GM18505 (cell line): Measurements from ENCODE around the gene DRGX.

Experiments used
- ATAC-seq: cut with Tn5 transposase; IDR thresholded peaks from one replicate; pipeline ENCODE4 v1.9.1; 2021; ENCODE audit not compliant: unreplicated experiment
- POLR2A ChIP-seq: IDR thresholded peaks from 4 replicates; pipeline ENCODE4 v1.6.1; 2011; ENCODE audit warnings: borderline replicate concordance; ENCODE audit not compliant: insufficient read depth, insufficient read length; ENCODE audit errors: extremely low read depth

The DRGX gene

DNA sequence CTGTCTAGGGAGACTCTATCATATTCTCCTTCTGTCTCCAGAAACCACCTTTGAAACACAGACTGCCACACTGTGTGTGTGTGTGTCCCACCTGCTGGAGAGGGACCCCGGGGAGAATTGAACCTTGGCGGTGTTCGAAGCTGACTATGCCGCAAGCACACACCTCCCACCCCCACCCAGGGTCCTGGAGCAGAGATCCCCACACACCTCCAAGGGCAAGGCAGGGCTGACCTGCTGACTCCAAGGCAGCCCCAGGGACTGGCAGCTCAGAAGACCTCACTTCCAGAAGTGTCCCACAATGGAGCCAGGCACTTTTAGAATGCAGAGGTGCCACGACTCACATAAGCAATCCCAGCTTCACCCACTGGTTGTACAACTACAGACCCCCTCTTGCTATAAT is 13.1 kb downstream of the DRGX start:
- no peak for TF ChIP-seq POLR2A
- ATAC-seq = no peak

GRCh38 chr10:49382226-49382625 is 13.7 kb downstream of the DRGX start:
- TF ChIP-seq POLR2A = no peak
- no peak for ATAC-seq

- TF ChIP-seq POLR2A = no peak
- no peak for ATAC-seq
Measured at GRCh38 chr10:49381111-49381900, 14.6 kb downstream of the DRGX start.

- no peak for TF ChIP-seq POLR2A
- ATAC-seq = no peak
Measured at GRCh38 chr10:49379596-49380410, 16.1 kb downstream of the DRGX start.

DNA sequence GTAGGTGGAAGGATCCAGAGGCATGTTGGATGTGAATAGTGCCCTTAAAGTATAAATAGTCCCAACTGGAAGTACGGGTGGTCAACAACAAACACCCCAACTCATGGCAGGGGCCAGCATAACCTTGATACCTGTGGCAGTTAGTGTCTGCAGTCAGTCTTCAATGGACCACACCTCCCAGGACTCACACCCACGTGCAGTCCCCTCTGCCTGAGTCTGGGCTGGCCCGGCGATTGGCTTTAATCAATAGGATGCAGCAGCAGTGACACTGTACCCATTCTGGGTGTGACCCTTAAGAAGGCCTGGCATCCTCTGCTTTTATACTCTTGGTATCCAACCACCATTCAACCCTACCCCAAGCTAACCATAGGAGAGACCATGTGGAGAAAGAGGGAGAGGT is 18.6 kb downstream of the DRGX start:
- TF ChIP-seq POLR2A = no peak
- ATAC-seq = no peak

GRCh38 chr10:49375611-49376010 is 20.3 kb downstream of the DRGX start:
- no peak for TF ChIP-seq POLR2A
- ATAC-seq = no peak

- no peak for ATAC-seq
Measured at GRCh38 chr10:49374740-49375139, 21.1 kb downstream of the DRGX start.

GRCh38 chr10:49373361-49373760 is 22.5 kb downstream of the DRGX start:
- ATAC-seq = no peak
- TF ChIP-seq POLR2A = no peak

More at GRCh38 chr10:49374740-49375139, 21.1 kb downstream of the DRGX start:
- TF ChIP-seq POLR2A = no peak

GRCh38 chr10:49371967-49372366 is 23.9 kb downstream of the DRGX start:
- ATAC-seq = no peak
- TF ChIP-seq POLR2A = no peak

DNA sequence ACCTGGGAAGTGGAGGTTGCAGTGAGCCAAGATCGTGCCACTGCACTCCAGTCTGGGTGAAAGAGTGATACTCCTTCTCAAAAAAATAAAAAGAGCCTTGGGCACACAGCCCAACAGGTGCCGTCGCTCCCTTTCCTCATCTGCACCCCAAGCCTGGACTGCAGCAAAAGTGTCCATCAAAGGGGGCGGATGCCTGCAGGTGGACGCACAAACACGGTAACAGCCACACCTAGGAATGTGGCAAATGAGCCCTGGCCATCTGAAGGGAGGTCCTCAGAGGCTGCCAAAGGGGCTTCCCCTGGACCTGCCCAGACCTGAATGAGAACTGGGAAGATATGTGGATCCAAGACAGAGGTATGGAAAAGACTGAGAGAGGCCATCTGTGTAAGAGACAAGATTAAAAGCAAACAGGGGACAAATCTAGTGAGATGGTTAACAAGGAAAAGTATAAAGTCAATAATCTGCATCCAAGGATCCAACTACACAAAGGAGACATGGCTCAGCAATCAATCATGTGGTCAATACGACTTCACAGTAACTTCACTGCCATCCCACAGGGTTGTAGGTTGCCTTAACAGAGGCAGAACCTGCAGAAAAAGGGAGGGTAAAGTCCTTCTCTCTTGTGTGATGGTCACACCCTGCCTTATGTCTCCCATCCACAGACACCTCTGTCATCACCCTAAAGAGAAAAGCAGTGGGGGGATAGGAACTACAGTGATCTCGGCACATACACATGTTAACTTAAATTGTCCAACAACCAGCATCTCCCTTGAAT is 25.4 kb downstream of the DRGX start:
- TF ChIP-seq POLR2A = no peak
- no peak for ATAC-seq

DNA sequence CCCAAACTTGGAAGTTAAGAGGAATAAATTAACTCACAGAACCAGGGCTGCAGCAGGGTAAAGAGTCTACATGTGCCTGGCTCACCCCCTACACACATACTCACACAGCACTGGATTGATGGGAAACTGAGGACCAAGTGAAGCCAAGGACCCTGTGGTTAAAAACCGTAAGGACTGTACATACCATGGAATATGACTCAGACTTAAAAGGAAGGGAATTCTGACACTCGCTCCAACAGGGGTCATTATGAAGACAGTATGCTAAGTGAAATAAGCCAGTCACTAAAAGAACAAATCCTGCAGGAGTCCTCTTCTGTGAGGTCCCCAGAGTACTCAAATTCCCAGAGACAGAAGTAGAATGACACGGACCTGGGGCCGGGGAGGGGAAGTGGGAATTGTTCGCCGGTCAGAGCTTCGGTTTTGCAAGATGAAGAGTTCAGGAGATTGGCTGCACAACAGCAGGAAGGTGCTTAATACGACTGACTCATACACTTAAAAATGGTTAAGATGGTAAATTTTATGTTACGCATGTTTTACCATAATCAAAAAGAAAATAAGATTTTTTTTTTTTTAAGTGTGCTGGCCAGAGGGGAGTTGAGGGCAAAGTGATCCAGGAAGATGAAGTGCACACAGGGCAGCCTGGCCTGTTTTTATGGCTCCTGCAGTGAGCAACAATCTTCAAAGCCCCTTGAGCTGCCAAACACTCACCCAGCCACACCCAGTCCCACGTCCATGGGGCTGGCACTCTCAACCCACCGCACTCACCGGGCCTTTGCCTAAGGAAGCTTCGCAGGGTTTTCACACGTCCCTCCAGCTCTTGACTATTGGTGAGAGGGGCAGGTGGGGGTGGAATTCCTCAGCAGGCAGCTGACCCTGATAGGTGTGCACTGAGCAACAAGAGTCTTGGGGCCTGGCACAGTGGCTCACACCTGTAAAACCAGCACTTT is 26.4 kb downstream of the DRGX start:
- TF ChIP-seq POLR2A = no peak
- no peak for ATAC-seq

DNA sequence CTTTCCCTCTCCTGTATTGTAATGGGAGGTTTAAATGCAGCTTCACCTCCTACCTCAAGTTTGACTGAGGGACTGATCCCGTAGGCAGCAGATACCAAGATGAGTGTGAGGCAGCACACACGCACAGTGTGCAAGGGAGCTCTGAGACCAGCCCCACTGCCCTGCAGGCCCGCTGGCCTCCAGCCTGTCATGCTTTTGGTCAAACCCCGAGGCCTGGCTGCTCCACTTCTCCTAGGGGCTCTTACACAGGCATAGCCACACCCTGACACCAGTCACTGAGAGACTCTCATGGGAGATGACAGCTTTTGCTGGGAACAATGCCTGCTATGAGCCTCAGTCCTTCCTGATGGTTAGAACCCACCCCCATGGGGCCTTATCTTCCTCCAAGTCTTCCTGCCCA is 27.6 kb downstream of the DRGX start:
- no peak for ATAC-seq
- TF ChIP-seq POLR2A = no peak

DNA sequence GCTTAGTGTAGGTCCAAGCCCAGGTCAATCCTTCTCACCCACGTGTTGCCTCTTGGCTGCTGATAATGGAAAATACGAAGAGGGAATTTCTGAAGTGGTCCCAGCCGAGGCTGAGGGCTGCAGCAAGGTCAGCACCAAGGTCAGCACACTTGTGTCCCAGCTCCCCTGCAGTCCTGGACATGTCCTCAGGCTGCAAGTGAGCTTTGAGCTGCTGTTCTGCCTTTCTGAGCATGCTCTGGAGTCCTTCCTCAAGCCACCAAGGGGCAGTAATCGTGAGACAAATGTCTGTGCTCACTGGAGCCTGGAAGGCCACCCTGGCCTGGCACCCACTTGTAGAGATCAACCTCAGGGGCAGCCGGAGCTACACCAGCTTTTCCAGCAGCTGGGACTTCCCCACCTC is 28.3 kb downstream of the DRGX start:
- no peak for ATAC-seq
- no peak for TF ChIP-seq POLR2A

DNA sequence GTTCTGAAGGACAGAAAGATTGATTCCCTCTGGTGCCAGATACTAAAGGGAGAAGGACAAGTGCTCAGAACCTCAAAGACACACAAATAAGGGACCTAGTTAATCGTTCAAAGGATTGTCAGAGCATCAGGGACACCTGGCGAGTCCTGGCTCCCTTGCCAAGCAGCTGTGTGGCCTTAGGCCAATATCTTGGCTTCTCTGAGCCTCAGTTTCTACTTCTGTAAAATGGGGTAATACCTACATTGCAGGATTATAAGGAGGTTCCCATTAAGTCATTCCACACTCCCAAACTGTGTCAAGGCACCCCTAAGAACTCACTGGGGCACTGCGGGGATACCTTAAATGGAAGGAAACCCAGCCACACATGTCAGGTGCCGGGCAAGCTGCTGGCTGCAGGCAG is 29.4 kb downstream of the DRGX start:
- no peak for TF ChIP-seq POLR2A
- ATAC-seq = no peak
